ENCODE measurements around the gene METAP1.

DNA sequence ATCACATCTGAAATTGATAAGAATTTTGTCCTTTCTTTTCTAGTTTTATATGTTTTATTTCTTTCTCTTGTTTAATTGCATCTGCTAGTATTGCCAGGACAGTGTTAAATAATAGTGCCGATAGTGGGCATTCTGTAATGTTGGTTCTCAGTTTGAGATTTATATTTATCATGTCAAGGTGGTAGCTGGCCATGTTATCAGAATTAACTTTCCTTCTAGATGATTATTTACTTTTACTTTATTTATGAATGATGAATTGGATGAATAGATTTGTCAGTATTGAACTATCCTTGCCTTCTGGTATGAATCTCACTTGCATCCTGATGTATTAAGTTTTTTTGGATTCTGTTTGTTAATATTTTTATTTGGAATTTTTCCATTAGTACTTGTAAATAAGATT, 42.7 kb downstream of the METAP1 start:
- TF ChIP-seq, protein P1, sequence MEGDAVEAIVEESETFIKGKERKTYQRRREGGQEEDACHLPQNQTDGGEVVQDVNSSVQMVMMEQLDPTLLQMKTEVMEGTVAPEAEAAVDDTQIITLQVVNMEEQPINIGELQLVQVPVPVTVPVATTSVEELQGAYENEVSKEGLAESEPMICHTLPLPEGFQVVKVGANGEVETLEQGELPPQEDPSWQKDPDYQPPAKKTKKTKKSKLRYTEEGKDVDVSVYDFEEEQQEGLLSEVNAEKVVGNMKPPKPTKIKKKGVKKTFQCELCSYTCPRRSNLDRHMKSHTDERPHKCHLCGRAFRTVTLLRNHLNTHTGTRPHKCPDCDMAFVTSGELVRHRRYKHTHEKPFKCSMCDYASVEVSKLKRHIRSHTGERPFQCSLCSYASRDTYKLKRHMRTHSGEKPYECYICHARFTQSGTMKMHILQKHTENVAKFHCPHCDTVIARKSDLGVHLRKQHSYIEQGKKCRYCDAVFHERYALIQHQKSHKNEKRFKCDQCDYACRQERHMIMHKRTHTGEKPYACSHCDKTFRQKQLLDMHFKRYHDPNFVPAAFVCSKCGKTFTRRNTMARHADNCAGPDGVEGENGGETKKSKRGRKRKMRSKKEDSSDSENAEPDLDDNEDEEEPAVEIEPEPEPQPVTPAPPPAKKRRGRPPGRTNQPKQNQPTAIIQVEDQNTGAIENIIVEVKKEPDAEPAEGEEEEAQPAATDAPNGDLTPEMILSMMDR (IDR thresholded peaks at IDR 0.05), result no peak
- no peak for TF ChIP-seq POLR2A (IDR thresholded peaks at IDR 0.05)
- no peak for TF ChIP-seq POLR2AphosphoS5 (IDR thresholded peaks at IDR 0.05)
- TF ChIP-seq EP300 (IDR thresholded peaks at IDR 0.05), result no peak

All from gastroesophageal sphincter (tissue), 3 donors.